Measurements from ENCODE around the gene SIGLEC15.
"Not testable (repeated sequence)": the region's sequence is repeated elsewhere in the genome, so short reads cannot be mapped to it uniquely, and the experiment has no call there.

SIGLEC15 gene

GRCh38 chr18:45843019-45843418, 17.5 kb downstream of the SIGLEC15 start:
- no peak for DNase-seq (ENCODE audit: low read depth in 3 of 3)

GRCh38 chr18:45844938-45845337, 19.5 kb downstream of the SIGLEC15 start:
- no peak for DNase-seq (ENCODE audit: low read depth in 3 of 3)

GRCh38 chr18:45845410-45845809, 19.9 kb downstream of the SIGLEC15 start:
- DNase-seq (ENCODE audit: low read depth in 3 of 3), result no peak

GRCh38 chr18:45847119-45847518, 21.6 kb downstream of the SIGLEC15 start:
- DNase-seq (ENCODE audit: low read depth in 3 of 3), result no peak

- DNase-seq (ENCODE audit: low read depth in 3 of 3), result not testable (repeated sequence)
Observed at GRCh38 chr18:45848643-45849042, 23.2 kb downstream of the SIGLEC15 start.

- DNase-seq (ENCODE audit: low read depth in 3 of 3), result no peak
Observed at GRCh38 chr18:45849529-45849928, 24.1 kb downstream of the SIGLEC15 start.

GRCh38 chr18:45850021-45850420, 24.5 kb downstream of the SIGLEC15 start:
- no peak for DNase-seq (ENCODE audit: low read depth in 3 of 3)

GRCh38 chr18:45851161-45851925, 25.9 kb downstream of the SIGLEC15 start:
- DNase-seq (ENCODE audit: low read depth in 3 of 3), result no peak

GRCh38 chr18:45852631-45853030, 27.2 kb downstream of the SIGLEC15 start:
- no peak for DNase-seq (ENCODE audit: low read depth in 3 of 3)

- no peak for DNase-seq (ENCODE audit: low read depth in 3 of 3)
Observed at GRCh38 chr18:45854036-45854586, 28.6 kb downstream of the SIGLEC15 start.

- no peak for DNase-seq (ENCODE audit: low read depth in 3 of 3)
Observed at GRCh38 chr18:45856531-45856930, 31.1 kb downstream of the SIGLEC15 start.

GRCh38 chr18:45859334-45859733, 33.9 kb downstream of the SIGLEC15 start:
- DNase-seq (ENCODE audit: low read depth in 3 of 3), result no peak

GRCh38 chr18:45860492-45860891, 35.0 kb downstream of the SIGLEC15 start:
- no peak for DNase-seq (ENCODE audit: low read depth in 3 of 3)

- DNase-seq (ENCODE audit: low read depth in 3 of 3), result no peak
Observed at GRCh38 chr18:45860971-45861370, 35.5 kb downstream of the SIGLEC15 start.

GRCh38 chr18:45861926-45862325, 36.5 kb downstream of the SIGLEC15 start:
- DNase-seq (ENCODE audit: low read depth in 3 of 3), result no peak

GRCh38 chr18:45863469-45863868, 38.0 kb downstream of the SIGLEC15 start:
- DNase-seq (ENCODE audit: low read depth in 3 of 3), result no peak

GRCh38 chr18:45864081-45864480, 38.6 kb downstream of the SIGLEC15 start:
- DNase-seq (ENCODE audit: low read depth in 3 of 3), result no peak

GRCh38 chr18:45865466-45865865, 40.0 kb downstream of the SIGLEC15 start:
- no peak for DNase-seq (ENCODE audit: low read depth in 3 of 3)

- DNase-seq (ENCODE audit: low read depth in 3 of 3), result no peak
Observed at GRCh38 chr18:45870419-45870818, 44.9 kb downstream of the SIGLEC15 start.

GRCh38 chr18:45871431-45872084, 46.1 kb downstream of the SIGLEC15 start:
- no peak for DNase-seq (ENCODE audit: low read depth in 3 of 3)

- DNase-seq (ENCODE audit: low read depth in 3 of 3), result peak; percentile 31 to 46 (median 33)
Observed at GRCh38 chr18:45874491-45875184, 49.2 kb downstream of the SIGLEC15 start.

- no peak for DNase-seq (ENCODE audit: low read depth in 3 of 3)
Observed at GRCh38 chr18:45876161-45876560, 50.7 kb downstream of the SIGLEC15 start.

Data from stimulated activated CD4-positive, alpha-beta T cell treated with anti-CD3 and anti-CD28 coated beads, TNF-alpha, amount 100 ng/mL, for 24 hours (primary cell).